ENCODE results near the gene ADCY10.
"Not testable (repeated sequence)": the region's sequence is repeated elsewhere in the genome, so short reads cannot be mapped to it uniquely, and the experiment has no call there.

The ADCY10 gene, protein sequence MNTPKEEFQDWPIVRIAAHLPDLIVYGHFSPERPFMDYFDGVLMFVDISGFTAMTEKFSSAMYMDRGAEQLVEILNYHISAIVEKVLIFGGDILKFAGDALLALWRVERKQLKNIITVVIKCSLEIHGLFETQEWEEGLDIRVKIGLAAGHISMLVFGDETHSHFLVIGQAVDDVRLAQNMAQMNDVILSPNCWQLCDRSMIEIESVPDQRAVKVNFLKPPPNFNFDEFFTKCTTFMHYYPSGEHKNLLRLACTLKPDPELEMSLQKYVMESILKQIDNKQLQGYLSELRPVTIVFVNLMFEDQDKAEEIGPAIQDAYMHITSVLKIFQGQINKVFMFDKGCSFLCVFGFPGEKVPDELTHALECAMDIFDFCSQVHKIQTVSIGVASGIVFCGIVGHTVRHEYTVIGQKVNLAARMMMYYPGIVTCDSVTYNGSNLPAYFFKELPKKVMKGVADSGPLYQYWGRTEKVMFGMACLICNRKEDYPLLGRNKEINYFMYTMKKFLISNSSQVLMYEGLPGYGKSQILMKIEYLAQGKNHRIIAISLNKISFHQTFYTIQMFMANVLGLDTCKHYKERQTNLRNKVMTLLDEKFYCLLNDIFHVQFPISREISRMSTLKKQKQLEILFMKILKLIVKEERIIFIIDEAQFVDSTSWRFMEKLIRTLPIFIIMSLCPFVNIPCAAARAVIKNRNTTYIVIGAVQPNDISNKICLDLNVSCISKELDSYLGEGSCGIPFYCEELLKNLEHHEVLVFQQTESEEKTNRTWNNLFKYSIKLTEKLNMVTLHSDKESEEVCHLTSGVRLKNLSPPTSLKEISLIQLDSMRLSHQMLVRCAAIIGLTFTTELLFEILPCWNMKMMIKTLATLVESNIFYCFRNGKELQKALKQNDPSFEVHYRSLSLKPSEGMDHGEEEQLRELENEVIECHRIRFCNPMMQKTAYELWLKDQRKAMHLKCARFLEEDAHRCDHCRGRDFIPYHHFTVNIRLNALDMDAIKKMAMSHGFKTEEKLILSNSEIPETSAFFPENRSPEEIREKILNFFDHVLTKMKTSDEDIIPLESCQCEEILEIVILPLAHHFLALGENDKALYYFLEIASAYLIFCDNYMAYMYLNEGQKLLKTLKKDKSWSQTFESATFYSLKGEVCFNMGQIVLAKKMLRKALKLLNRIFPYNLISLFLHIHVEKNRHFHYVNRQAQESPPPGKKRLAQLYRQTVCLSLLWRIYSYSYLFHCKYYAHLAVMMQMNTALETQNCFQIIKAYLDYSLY (N-terminal part only)

DNA sequence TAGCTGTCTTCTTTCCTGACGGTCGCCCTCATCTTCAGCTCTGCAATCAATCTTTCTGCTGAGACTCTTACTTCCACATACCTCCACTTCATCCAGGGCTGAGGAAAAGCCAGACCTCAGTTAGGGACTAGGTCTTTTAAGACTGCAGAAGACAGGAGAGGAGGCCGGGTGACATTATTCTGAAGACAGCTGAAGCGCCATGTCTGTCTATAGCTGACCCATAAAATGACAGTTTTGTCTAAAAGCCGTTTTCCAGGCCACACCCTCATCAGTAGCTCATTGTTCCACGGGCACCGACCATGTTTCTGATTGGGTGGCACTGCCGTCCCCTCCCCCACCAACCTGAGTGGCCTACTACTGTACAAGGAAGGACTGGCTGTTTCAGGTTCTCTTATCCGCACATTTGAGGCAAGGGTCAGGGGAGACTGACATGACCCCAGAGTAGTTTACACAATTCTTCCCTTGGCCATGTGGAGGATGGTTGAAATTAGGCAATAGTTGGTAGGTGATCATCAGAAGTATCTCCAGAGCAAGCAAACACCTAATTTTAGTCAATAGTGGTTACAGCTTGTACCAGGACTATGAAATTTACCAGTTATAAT, at the start of gene ADCY10:
Gene ADCY10, minus strand, starts transcription at position 240 of the 602 bp plus-strand sequence. CDS start 8,994 bp downstream, outside the sequence.
- no peak for DNase-seq (ENCODE audit: low spot score)

- no peak for DNase-seq (ENCODE audit: low spot score)
These were observed 43.8 kb upstream of the ADCY10 start for GRCh38 chr1:167957710-167958109.

DNA sequence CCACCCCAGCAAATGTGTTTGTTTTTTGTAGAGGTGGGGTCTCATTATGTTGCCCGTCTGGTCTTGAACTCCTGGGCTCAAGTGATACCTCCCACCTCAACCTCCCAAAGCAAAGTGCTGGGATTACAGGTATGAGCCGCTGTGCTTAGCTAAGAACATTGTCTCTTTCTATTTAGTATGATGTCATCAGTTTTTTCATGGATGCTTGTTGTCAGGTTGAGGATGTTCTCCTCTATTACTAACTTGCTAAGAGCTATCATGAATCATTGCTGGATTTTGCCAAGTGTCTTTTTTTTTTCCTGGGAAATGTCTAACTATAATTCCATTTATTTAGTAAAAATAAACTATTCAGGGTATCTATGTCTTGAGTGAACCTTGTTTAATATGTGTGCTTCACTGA, 42.0 kb upstream of the ADCY10 start:
- DNase-seq (ENCODE audit: low spot score) = no peak

DNA sequence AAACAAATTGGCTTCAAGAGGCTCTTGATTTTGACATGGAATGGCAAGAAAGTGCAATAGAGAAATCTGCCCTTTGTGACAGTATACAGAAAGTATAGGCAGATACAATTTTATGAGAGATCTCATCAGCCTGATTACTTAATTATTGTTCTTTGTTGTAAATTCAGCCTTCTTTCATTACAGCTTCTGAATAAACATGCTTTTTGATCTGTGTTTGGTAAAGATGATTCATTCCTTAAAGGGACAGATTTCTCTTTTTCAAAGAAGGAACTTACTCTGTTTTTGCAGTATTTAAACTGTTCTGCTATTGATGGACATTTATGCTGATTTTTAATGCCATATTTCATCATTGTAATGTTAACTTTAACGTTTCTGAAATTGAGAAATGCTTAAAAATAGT, 36.6 kb upstream of the ADCY10 start:
- DNase-seq (ENCODE audit: low spot score) = no peak

DNA sequence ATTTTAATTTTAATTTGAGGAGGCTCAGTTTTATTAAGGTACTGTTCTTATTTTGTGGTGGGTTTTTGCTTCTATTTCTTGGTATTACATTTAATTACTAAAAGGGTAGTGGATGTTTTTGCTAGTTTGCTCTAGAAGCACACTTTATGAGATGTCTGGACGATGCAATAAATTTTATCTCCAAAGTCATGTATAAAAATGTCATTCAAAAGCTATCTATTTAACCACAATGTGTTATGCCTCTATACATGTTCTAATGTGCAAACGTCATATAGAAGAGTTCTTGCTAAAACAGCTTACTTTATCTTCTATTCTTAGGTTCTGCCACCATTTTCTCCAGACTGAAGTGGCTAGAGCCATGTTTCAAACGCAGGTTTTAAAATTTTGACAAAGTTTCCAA, 35.9 kb upstream of the ADCY10 start:
- no peak for DNase-seq (ENCODE audit: low spot score)

- no peak for DNase-seq (ENCODE audit: low spot score)
These were observed 33.8 kb upstream of the ADCY10 start for GRCh38 chr1:167947733-167948132.

- DNase-seq (ENCODE audit: low spot score) = no peak
These were observed 29.6 kb upstream of the ADCY10 start for GRCh38 chr1:167943541-167943940.

DNA sequence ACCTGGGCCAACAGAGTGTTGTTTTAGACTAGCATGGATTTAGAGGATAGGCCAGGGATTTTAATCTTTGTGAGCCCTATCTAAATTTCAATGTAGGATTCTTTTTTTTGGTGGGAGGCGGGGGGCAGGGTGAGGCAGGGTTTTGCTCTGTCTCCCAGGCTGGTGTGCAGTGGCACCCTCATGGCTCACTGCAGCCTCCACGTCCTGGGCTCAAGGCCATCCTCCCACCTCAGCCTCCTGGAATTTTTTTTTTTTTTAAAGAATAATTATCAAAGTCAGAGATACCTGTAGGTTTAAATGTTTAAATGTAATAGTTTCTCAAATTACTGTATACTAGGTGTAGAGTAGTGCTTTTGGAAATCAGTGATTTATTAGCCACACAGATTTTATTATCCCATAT, 26.3 kb upstream of the ADCY10 start:
- DNase-seq (ENCODE audit: low spot score) = no peak

DNA sequence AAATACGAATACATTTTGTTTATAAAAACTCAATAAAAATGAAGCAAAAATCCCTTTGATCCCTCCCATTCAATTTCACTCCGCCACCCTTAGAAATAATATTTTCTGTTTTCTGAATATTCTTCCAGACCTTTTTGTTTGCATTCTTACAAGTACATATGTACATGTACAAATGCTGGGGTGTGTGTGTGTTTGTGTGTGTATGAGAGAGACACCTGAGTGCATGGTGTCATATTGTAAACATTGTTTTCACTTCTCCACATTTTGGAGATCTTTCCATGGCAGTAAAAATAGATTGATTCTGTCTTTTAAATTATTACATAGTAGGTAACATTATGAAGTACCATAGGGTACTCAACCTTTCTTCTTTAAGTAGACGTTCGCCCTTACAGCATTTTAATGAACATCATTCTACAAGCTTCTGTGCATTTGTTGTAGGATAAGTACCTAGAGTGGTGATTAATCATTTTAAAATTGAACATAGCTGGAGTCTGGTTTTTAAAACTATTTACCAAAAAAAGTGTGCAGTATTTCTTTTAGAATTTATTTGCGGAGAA, 24.2 kb upstream of the ADCY10 start:
- no peak for DNase-seq (ENCODE audit: low spot score)

DNA sequence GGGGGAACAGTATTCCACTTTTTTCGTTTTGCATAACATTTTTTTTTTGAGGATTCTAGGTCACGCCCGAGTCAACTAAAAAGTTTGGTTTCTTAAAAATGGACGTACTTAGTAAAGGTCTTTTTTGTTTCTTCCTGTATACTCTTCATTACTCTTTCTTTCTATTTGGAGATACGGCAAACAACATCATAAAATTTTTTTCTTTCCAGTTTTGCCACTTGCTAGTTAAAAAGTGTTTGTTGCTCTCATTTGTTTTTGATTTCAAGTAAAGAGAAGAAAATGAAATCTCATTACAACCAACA, 23.7 kb upstream of the ADCY10 start:
- no peak for DNase-seq (ENCODE audit: low spot score)

DNA sequence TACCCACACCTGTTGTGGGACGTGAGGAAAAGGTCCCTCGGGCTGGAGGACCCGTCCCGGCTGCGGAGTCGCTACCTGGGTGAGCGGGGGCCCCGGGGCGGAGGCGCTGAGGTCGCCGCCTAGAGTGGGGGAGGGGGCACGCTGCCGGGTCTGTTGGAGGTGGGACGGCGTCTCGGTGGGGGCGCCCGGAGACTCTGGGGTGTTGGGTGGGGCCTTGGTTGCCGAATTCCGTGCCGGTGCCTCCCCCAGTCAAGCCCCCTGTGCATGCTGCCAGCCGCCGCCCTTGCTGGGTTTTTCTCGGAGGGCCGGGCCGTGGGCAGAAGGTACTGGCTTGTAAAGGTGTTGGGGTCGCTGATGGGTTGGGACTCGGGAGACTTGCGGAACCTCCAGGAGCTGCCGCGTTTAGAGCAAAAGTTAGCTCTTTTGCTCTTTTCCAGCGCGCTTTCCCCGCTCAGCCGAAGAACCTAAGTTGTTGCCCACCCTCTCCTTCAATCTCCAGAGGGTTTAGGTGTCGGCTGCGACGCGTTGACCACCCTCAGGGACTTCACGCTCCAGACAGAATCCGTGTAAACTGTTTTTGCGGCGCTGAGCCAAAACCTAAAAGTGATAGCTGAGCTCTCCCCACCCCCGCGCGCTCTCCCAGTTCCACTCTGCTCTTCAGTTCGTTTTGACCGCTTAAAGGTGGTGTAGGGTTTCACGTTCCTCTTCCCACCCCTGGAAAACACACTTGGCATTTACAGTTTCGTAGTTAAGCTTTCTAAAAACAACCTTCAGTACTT, 23.2 kb upstream of the ADCY10 start, which contains the start of gene MPC2:
Gene MPC2, minus strand, starts transcription at position 143 of the 779 bp plus-strand sequence. CDS start 1,231 bp downstream, outside the sequence.
- DNase-seq (ENCODE audit: low spot score) = peak; percentile 77

- peak; percentile 97 for DNase-seq (ENCODE audit: low spot score)
These were observed 22.4 kb upstream of the ADCY10 start, which contains the start of gene DCAF6 for GRCh38 chr1:167936068-167936929. DCAF6 (plus strand) TSS chr1:167936683; CDS start chr1:167936912, 229 bp downstream.

GRCh38 chr1:167935216-167936067, 21.5 kb upstream of the ADCY10 start:
- peak; percentile 73 for DNase-seq (ENCODE audit: low spot score)

DNA sequence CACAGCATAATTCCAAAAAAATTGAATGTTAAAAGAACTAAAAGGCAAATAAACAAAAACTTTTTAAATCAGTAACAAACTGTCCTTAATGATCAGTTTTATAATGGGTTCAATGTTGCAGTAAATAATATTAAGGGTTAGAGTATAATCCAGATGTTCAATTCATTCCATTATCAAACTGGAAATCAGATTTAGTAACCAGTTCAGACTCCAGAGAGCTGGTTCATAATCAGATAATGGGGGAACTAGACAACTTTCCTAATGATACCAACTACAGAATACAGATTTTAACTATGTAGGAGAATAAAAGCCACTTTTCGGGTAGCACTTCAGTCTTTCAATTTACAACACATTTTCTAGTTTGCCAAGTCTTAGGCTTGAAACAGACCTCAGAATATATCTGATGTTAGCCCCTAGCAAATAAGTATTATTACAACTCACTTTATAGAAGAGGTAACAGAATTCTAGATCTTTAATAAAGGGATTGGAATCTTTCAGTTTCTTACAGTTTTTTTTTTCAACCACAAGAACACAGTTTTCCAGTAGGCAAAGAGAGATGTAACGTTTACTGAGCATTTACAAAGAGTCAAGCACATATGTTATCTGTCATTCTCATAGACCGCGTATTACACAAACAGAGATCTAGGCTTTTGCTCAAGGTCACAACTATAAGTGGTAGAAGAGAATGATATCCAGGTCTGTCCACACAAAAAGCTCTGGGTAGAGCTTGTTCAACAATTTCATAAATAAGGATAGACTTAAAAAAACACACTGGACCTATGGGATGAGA, 20.7 kb upstream of the ADCY10 start:
- DNase-seq (ENCODE audit: low spot score) = no peak

- no peak for DNase-seq (ENCODE audit: low spot score)
These were observed 19.9 kb upstream of the ADCY10 start for GRCh38 chr1:167933788-167934187.

DNA sequence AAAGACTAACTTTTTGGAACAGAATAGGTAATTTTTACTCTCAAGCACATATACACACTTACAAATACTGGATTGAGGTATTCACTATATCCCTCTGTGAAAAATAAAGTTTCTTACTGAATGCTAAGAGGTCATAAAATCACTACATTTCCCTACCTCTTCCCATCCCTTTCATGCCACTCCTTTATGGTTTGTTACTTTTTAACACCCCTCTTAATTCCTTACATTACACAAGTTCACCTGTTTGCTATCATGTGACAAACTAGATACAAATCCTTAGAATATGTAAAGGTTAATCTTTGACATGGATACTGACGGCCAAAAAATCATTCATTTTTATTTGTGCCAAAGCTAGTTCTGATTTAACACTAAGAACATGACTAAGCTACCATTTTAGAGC, 15.8 kb upstream of the ADCY10 start:
- no peak for DNase-seq (ENCODE audit: low spot score)

DNA sequence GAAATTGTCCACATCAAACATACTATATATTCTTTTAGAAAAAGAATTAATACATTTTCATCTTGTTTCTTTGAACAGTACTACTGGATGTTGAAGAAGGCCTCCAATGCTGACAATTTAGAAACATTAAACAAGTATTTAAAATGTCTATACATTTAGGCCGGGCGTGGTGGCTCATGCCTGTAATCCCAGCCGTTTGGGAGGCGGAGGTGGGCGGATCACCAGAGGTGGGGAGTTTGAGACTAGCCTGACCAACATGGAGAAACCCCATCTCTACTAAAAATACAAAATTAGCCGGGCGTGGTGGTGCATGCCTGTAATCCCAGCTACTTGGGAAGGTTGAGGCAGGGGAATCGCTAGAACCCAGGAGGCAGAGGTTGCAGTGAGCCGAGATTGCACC, 15.0 kb upstream of the ADCY10 start:
- DNase-seq (ENCODE audit: low spot score) = not testable (repeated sequence)

DNA sequence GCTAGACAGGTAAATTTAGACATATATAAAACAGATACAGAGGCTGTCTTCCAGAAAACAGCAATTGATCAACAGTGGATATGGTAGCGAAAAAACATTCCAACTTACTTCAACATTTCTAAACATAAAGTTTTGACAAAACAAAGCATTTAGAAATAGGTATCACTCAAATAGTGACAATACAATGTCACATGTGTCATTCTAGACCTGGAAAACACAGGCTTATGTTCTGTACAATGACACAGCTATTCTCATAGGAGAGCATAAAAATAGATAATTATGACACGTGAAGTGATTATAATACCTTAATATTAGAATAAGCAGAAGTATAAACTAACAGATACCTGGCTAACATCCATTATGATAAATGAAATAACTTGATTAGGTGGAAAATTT, 14.5 kb upstream of the ADCY10 start:
- DNase-seq (ENCODE audit: low spot score) = no peak
